Superior temporal gyrus (tissue), 1 donor: Measurements from ENCODE around the gene VCX2.
A peak's percentile ranks its signal among the peaks of the same experiment; 100 is the strongest.
"Not testable (repeated sequence)": the region's sequence is repeated elsewhere in the genome, so short reads cannot be mapped to it uniquely, and the experiment has no call there.

Experiments
- DNase-seq: peaks from one replicate; pipeline ENCODE4 v3.0.0-alpha.2; 2016; ENCODE audit errors: extremely low spot score

The VCX2 gene

GRCh38 chrX:8171169-8171568, at the start of gene VCX2:
Gene VCX2 (minus strand): TSS chrX:8171267. CDS start chrX:8170643, 624 bp downstream.
- not testable (repeated sequence) for DNase-seq

GRCh38 chrX:8204943-8205342, 33.9 kb upstream of the VCX2 start:
- DNase-seq, result no peak

- DNase-seq, result no peak
Measured at GRCh38 chrX:8204169-8204935, 33.3 kb upstream of the VCX2 start.

GRCh38 chrX:8201896-8202331, 30.8 kb upstream of the VCX2 start:
- no peak for DNase-seq

- no peak for DNase-seq
Measured at GRCh38 chrX:8196776-8197175, 25.7 kb upstream of the VCX2 start.

- DNase-seq, result no peak
Measured at GRCh38 chrX:8194216-8194615, 23.1 kb upstream of the VCX2 start.

- no peak for DNase-seq
Measured at GRCh38 chrX:8192276-8192675, 21.2 kb upstream of the VCX2 start.

- no peak for DNase-seq
Measured at GRCh38 chrX:8191022-8191421, 20.0 kb upstream of the VCX2 start.

GRCh38 chrX:8190341-8190830, 19.3 kb upstream of the VCX2 start:
- no peak for DNase-seq

GRCh38 chrX:8189096-8189830, 18.2 kb upstream of the VCX2 start:
- DNase-seq, result no peak

- no peak for DNase-seq
Measured at GRCh38 chrX:8183346-8183745, 12.3 kb upstream of the VCX2 start.

- DNase-seq, result peak; percentile 27
Measured at GRCh38 chrX:8179656-8180055, 8.6 kb upstream of the VCX2 start.

- DNase-seq, result not testable (repeated sequence)
Measured at GRCh38 chrX:8154011-8154410, 17.1 kb downstream of the VCX2 start.

GRCh38 chrX:8147226-8147625, 23.8 kb downstream of the VCX2 start:
- no peak for DNase-seq

GRCh38 chrX:8144925-8145324, 26.1 kb downstream of the VCX2 start:
- no peak for DNase-seq

- no peak for DNase-seq
Measured at GRCh38 chrX:8141896-8142295, 29.2 kb downstream of the VCX2 start.

- DNase-seq, result no peak
Measured at GRCh38 chrX:8140986-8141744, 29.9 kb downstream of the VCX2 start.

- no peak for DNase-seq
Measured at GRCh38 chrX:8139716-8140115, 31.4 kb downstream of the VCX2 start.

GRCh38 chrX:8138252-8138651, 32.8 kb downstream of the VCX2 start:
- no peak for DNase-seq

GRCh38 chrX:8126648-8127047, 44.4 kb downstream of the VCX2 start:
- DNase-seq, result no peak

GRCh38 chrX:8126092-8126491, 45.0 kb downstream of the VCX2 start:
- DNase-seq, result no peak

GRCh38 chrX:8125566-8125965, 45.5 kb downstream of the VCX2 start:
- DNase-seq, result no peak
